ENCODE data around the gene PAX8. TPM values are rescaled to one million over a fixed set of nuclear protein-coding genes. Genes with fewer than 3 reads are reported as not detected.
A peak's percentile ranks its signal among the peaks of the same experiment; 100 is the strongest.
"Not testable (repeated sequence)": the region's sequence is repeated elsewhere in the genome, so short reads cannot be mapped to it uniquely, and the experiment has no call there.

The PAX8 gene
- total RNA-seq, 1 donor from 2014 or later = 0.77 TPM

GRCh38 chr2:113305749-113306148, 27.0 kb upstream of the PAX8 start:
- H3K4me3 Mint-ChIP-seq; H3K9me3 Mint-ChIP-seq; H3K27ac Mint-ChIP-seq; DNase-seq; H3K36me3 Mint-ChIP-seq (ENCODE audit: low read depth); H3K4me1 Mint-ChIP-seq; intact Hi-C loops (cut with micrococcal nuclease): not testable (repeated sequence)
- peaks cover 21% of the 10 kb centered on the region for H3K27me3 Mint-ChIP-seq

GRCh38 chr2:113305146-113305545, 26.4 kb upstream of the PAX8 start:
- DNase-seq = no peak
- no peak overlapping the region for H3K27ac Mint-ChIP-seq
- intact Hi-C loops (cut with micrococcal nuclease) = no loop called here
- H3K4me1 Mint-ChIP-seq = no peaks in the 10 kb centered on the region
- H3K36me3 Mint-ChIP-seq (ENCODE audit: low read depth) = no peaks in the 10 kb centered on the region
- peaks cover 21% of the 10 kb centered on the region for H3K27me3 Mint-ChIP-seq
- H3K4me3 Mint-ChIP-seq = no peak overlapping the region
- no peaks in the 10 kb centered on the region for H3K9me3 Mint-ChIP-seq

GRCh38 chr2:113304702-113305101, 26.0 kb upstream of the PAX8 start:
- intact Hi-C loops (cut with micrococcal nuclease) = no loop called here
- no peaks in the 10 kb centered on the region for H3K9me3 Mint-ChIP-seq
- no peak overlapping the region for H3K27ac Mint-ChIP-seq
- H3K4me1 Mint-ChIP-seq = no peaks in the 10 kb centered on the region
- H3K36me3 Mint-ChIP-seq (ENCODE audit: low read depth) = no peaks in the 10 kb centered on the region
- H3K4me3 Mint-ChIP-seq = no peak overlapping the region
- no peak for DNase-seq
- H3K27me3 Mint-ChIP-seq = peaks cover 21% of the 10 kb centered on the region

- H3K9me3 Mint-ChIP-seq; H3K27ac Mint-ChIP-seq; H3K36me3 Mint-ChIP-seq (ENCODE audit: low read depth); H3K4me1 Mint-ChIP-seq; H3K4me3 Mint-ChIP-seq; H3K27me3 Mint-ChIP-seq; intact Hi-C loops (cut with micrococcal nuclease); DNase-seq: not testable (repeated sequence)
Measured at GRCh38 chr2:113302216-113302980, 23.7 kb upstream of the PAX8 start.

GRCh38 chr2:113300281-113300680, 21.6 kb upstream of the PAX8 start:
- Mint-ChIP-seq H3K36me3 (ENCODE audit: low read depth) (no peaks in the 10 kb centered on the region), H3K4me1 (no peaks in the 10 kb centered on the region), H3K27ac (no peak overlapping the region), H3K9me3 (no peaks in the 10 kb centered on the region), H3K4me3 (no peak overlapping the region), H3K27me3 (peaks cover 11% of the 10 kb centered on the region)
- no peak for DNase-seq
- intact Hi-C loops (cut with micrococcal nuclease) = no loop called here

- no peak for DNase-seq
- Mint-ChIP-seq H3K4me1 (no peaks in the 10 kb centered on the region), H3K36me3 (ENCODE audit: low read depth) (no peaks in the 10 kb centered on the region), H3K27me3 (peaks cover 22% of the 10 kb centered on the region), H3K27ac (no peak overlapping the region), H3K9me3 (no peaks in the 10 kb centered on the region), H3K4me3 (no peak overlapping the region)
- intact Hi-C loops (cut with micrococcal nuclease) = loop anchor here (5.0 kb wide), 1 partner anchor 94 kb away; no protein-coding TSS in a partner anchor
Measured at GRCh38 chr2:113298176-113298575, 19.5 kb upstream of the PAX8 start.

- not testable (repeated sequence) for H3K36me3 Mint-ChIP-seq (ENCODE audit: low read depth); H3K9me3 Mint-ChIP-seq; H3K4me3 Mint-ChIP-seq; H3K4me1 Mint-ChIP-seq; H3K27ac Mint-ChIP-seq
- peaks cover 27% of the 10 kb centered on the region for H3K27me3 Mint-ChIP-seq
- intact Hi-C loops (cut with micrococcal nuclease) = loop anchor here (2.0 to 5.0 kb wide), 2 partner anchors 73 to 95 kb away; no protein-coding TSS in a partner anchor
- peak; percentile 80 for DNase-seq
Measured at GRCh38 chr2:113297590-113297989, 18.9 kb upstream of the PAX8 start.

- intact Hi-C loops (cut with micrococcal nuclease) = no loop called here
- H3K27me3 Mint-ChIP-seq = peaks cover 50% of the 10 kb centered on the region
- H3K4me1 Mint-ChIP-seq = no peaks in the 10 kb centered on the region
- H3K36me3 Mint-ChIP-seq (ENCODE audit: low read depth) = no peaks in the 10 kb centered on the region
- H3K9me3 Mint-ChIP-seq = no peaks in the 10 kb centered on the region
- no peak for DNase-seq
- no peak overlapping the region for H3K4me3 Mint-ChIP-seq
- H3K27ac Mint-ChIP-seq = no peak overlapping the region
Measured at GRCh38 chr2:113291191-113291590, 12.5 kb upstream of the PAX8 start.

- H3K36me3 Mint-ChIP-seq (ENCODE audit: low read depth); H3K27ac Mint-ChIP-seq; H3K4me1 Mint-ChIP-seq; intact Hi-C loops (cut with micrococcal nuclease); H3K9me3 Mint-ChIP-seq; H3K4me3 Mint-ChIP-seq; DNase-seq: not testable (repeated sequence)
- peaks cover 44% of the 10 kb centered on the region for H3K27me3 Mint-ChIP-seq
Measured at GRCh38 chr2:113288674-113289149, 10.0 kb upstream of the PAX8 start.

GRCh38 chr2:113288117-113288673, 9.5 kb upstream of the PAX8 start:
- H3K4me1 Mint-ChIP-seq; H3K36me3 Mint-ChIP-seq (ENCODE audit: low read depth); intact Hi-C loops (cut with micrococcal nuclease); H3K4me3 Mint-ChIP-seq; DNase-seq; H3K27ac Mint-ChIP-seq; H3K9me3 Mint-ChIP-seq: not testable (repeated sequence)
- H3K27me3 Mint-ChIP-seq = peaks cover 39% of the 10 kb centered on the region

GRCh38 chr2:113285816-113286215, 7.1 kb upstream of the PAX8 start:
- no peak overlapping the region for H3K4me3 Mint-ChIP-seq
- intact Hi-C loops (cut with micrococcal nuclease) = no loop called here
- no peaks in the 10 kb centered on the region for H3K36me3 Mint-ChIP-seq (ENCODE audit: low read depth)
- peaks cover 39% of the 10 kb centered on the region for H3K27me3 Mint-ChIP-seq
- H3K9me3 Mint-ChIP-seq = no peaks in the 10 kb centered on the region
- H3K4me1 Mint-ChIP-seq = no peaks in the 10 kb centered on the region
- no peak for DNase-seq
- H3K27ac Mint-ChIP-seq = no peak overlapping the region

- intact Hi-C loops (cut with micrococcal nuclease); H3K27ac Mint-ChIP-seq; H3K4me3 Mint-ChIP-seq; H3K4me1 Mint-ChIP-seq; H3K36me3 Mint-ChIP-seq (ENCODE audit: low read depth); H3K9me3 Mint-ChIP-seq; DNase-seq: not testable (repeated sequence)
- peaks cover 46% of the 10 kb centered on the region for H3K27me3 Mint-ChIP-seq
Measured at GRCh38 chr2:113284999-113285398, 6.3 kb upstream of the PAX8 start.

GRCh38 chr2:113284476-113284875, 5.8 kb upstream of the PAX8 start:
- no peak for DNase-seq
- Mint-ChIP-seq H3K27me3 (peaks cover 51% of the 10 kb centered on the region), H3K4me1 (no peaks in the 10 kb centered on the region), H3K27ac (no peak overlapping the region), H3K4me3 (no peak overlapping the region), H3K9me3 (no peaks in the 10 kb centered on the region), H3K36me3 (ENCODE audit: low read depth) (no peaks in the 10 kb centered on the region)
- intact Hi-C loops (cut with micrococcal nuclease) = no loop called here

- Mint-ChIP-seq H3K4me1 (no peaks in the 10 kb centered on the region), H3K27me3 (peaks cover 58% of the 10 kb centered on the region), H3K4me3 (no peak overlapping the region), H3K27ac (no peak overlapping the region), H3K9me3 (no peaks in the 10 kb centered on the region), H3K36me3 (ENCODE audit: low read depth) (no peaks in the 10 kb centered on the region)
- no peak for DNase-seq
- intact Hi-C loops (cut with micrococcal nuclease) = no loop called here
Measured at GRCh38 chr2:113283704-113284284, 5.1 kb upstream of the PAX8 start.

Measured in activated CD4-positive, alpha-beta T cell treated with anti-CD3 and anti-CD28 coated beads, Interleukin-2, amount 10 ng/mL, durations not matched to agents 24 days and 14 days (primary cell).